H1 (cell line): ENCODE data around the gene MLPH. TPM values are rescaled to one million over a fixed set of nuclear protein-coding genes. Genes with fewer than 3 reads are reported as not detected.
A peak's percentile ranks its signal among the peaks of the same experiment; 100 is the strongest.

Experiments used
- CTCF ChIA-PET: fragments of 300-600 bp; sonication (Branson Sonifier 250); formaldehyde crosslinking; loops from one replicate; lab custom pipeline; 2021; ENCODE audit not compliant: partially characterized antibody; lab: Charles Lee
- POLR2A ChIA-PET: fragments of 300-600 bp; sonication (Branson Sonifier 250); formaldehyde crosslinking; loops from one replicate; lab custom pipeline; 2021; ENCODE audit warnings: inconsistent platforms; ENCODE audit not compliant: partially characterized antibody; lab: Charles Lee
- DNase-seq, 2 experiments: peaks; one replicate each; pipeline versions ENCODE4 v3.0.0 to v3.0.0-alpha.2; 2010 to 2022; ENCODE audit warnings: low spot score in 2 of 2, low read depth in 1 of 2, mixed read lengths in 1 of 2
- FAIRE-seq: peaks from 2 replicates; lab custom pipeline; 2011; peaks lifted over from hg19 to GRCh38; lab: Jason Lieb, UNC
- H2AFZ ChIP-seq: 2 replicates; pipeline ENCODE4 v1.8.1; 2012; ENCODE audit warnings: low read length, inconsistent platforms
- H2AK5ac ChIP-seq: 2 replicates; pipeline ENCODE4 v1.6.1; 2013; ENCODE audit warnings: low read depth, low read length
- H2BK120ac ChIP-seq: replicated peaks from 2 replicates; pipeline ENCODE3; 2013; ENCODE audit warnings: low read depth, low read length, inconsistent platforms
- H2BK12ac ChIP-seq: 2 replicates; pipeline ENCODE4 v1.6.1; 2013; ENCODE audit warnings: low read depth, low read length
- H2BK15ac ChIP-seq: 2 replicates; pipeline ENCODE4 v1.6.1; 2013; ENCODE audit warnings: low read length
- H2BK20ac ChIP-seq: 2 replicates; pipeline ENCODE4 v1.6.1; 2013; ENCODE audit warnings: low read length
- H2BK5ac ChIP-seq: 2 replicates; pipeline ENCODE4 v1.6.1; 2013; ENCODE audit warnings: low read depth, low read length
- H3K14ac ChIP-seq: 2 replicates; pipeline ENCODE4 v1.6.1; 2013; ENCODE audit warnings: inconsistent platforms; ENCODE audit not compliant: insufficient read length
- H3K18ac ChIP-seq: 2 replicates; pipeline ENCODE4 v1.6.1; 2013; ENCODE audit warnings: low read length; ENCODE audit errors: extremely low read depth
- H3K23ac ChIP-seq: 2 replicates; pipeline ENCODE4 v1.6.1; 2013; ENCODE audit warnings: inconsistent platforms; ENCODE audit not compliant: insufficient read length
- H3K23me2 ChIP-seq: 2 replicates; pipeline ENCODE4 v1.6.1; 2013; ENCODE audit warnings: low read depth, low read length
- H3K27ac ChIP-seq: 2 replicates; pipeline ENCODE4 v1.6.1; 2011; ENCODE audit warnings: low read depth, low read length, inconsistent platforms
- H3K27me3 ChIP-seq, 4 experiments: replicated peaks in 1 of 4; 1 replicate in 1 of 4; 2 replicates in 3 of 4; pipeline versions ENCODE4 v1.6.1 to v1.8.1; 2011 to 2013; ENCODE audit warnings: low read length in 3 of 4, mild to moderate bottlenecking in 3 of 4, inconsistent platforms in 2 of 4, mixed read lengths in 2 of 4, moderate library complexity in 1 of 4; ENCODE audit not compliant: control insufficient read depth in 3 of 4, insufficient read depth in 3 of 4; ENCODE audit errors: extremely low read depth in 1 of 4
- H3K36me3 ChIP-seq, 4 experiments: 2 replicates each; pipeline versions ENCODE4 v1.6.1 to v1.8.1; 2011 to 2013; ENCODE audit warnings: mild to moderate bottlenecking in 4 of 4, low read length in 3 of 4, moderate library complexity in 2 of 4, control low read depth in 1 of 4, inconsistent platforms in 1 of 4; ENCODE audit not compliant: insufficient read depth in 4 of 4, control insufficient read depth in 2 of 4
- H3K4ac ChIP-seq: replicated peaks from 2 replicates; pipeline ENCODE3; 2013; ENCODE audit warnings: low read length, low read depth, mixed read lengths, inconsistent platforms; ENCODE audit not compliant: insufficient read length
- H3K4me1 ChIP-seq, 4 experiments: replicated peaks in 1 of 4; 1 replicate in 1 of 4; 2 replicates in 3 of 4; pipeline versions ENCODE4 v1.6.1 to v1.8.1; 2011 to 2013; ENCODE audit warnings: low read length in 3 of 4, inconsistent platforms in 2 of 4, mixed read lengths in 1 of 4; ENCODE audit not compliant: insufficient read depth in 4 of 4, control insufficient read depth in 3 of 4
- H3K4me2 ChIP-seq, 2 experiments: 2 replicates each; pipeline versions ENCODE4 v1.6.1 to v1.8.1; 2011 to 2013; ENCODE audit warnings: low read depth in 2 of 2, low read length in 2 of 2, control low read depth in 1 of 2, inconsistent platforms in 1 of 2, mild to moderate bottlenecking in 1 of 2; ENCODE audit not compliant: insufficient read depth in 1 of 2
- H3K4me3 ChIP-seq, 4 experiments: fragments of 200-600, 300-600 bp in 1 of 4; sonication (generic), shearing (Covaris generic), sonication (Bioruptor Twin) in 1 of 4; 2 replicates each; pipeline versions ENCODE4 v1.5.1 to v1.8.1; 2011 to 2016; ENCODE audit warnings: low read length in 4 of 4, low read depth in 3 of 4, control low read depth in 2 of 4, inconsistent platforms in 2 of 4, mild to moderate bottlenecking in 2 of 4, mixed read lengths in 1 of 4, moderate library complexity in 1 of 4; ENCODE audit not compliant: insufficient read depth in 2 of 4; ENCODE audit errors: extremely low read depth in 1 of 4
- H3K56ac ChIP-seq: replicated peaks from 2 replicates; pipeline ENCODE3; 2013; ENCODE audit warnings: low read depth, mild to moderate bottlenecking, mixed read lengths, low read length, inconsistent platforms; ENCODE audit not compliant: insufficient read length
- H3K79me1 ChIP-seq: 2 replicates; pipeline ENCODE4 v1.6.1; 2013; ENCODE audit warnings: low read depth, low read length, control low read depth
- H3K79me2 ChIP-seq, 2 experiments: 2 replicates each; pipeline versions ENCODE4 v1.6.1 to v1.8.1; 2012 to 2013; ENCODE audit warnings: low read length in 2 of 2, mild to moderate bottlenecking in 2 of 2, inconsistent platforms in 1 of 2; ENCODE audit not compliant: insufficient read depth in 2 of 2, control insufficient read depth in 1 of 2
- H3K9ac ChIP-seq, 4 experiments: replicated peaks in 1 of 4; 1 replicate in 1 of 4; 2 replicates in 3 of 4; pipeline versions ENCODE4 v1.6.1 to v1.8.1; 2011 to 2013; ENCODE audit warnings: low read depth in 3 of 4, low read length in 3 of 4, control low read depth in 2 of 4, mild to moderate bottlenecking in 2 of 4, moderate library complexity in 2 of 4, inconsistent platforms in 1 of 4; ENCODE audit errors: extremely low read depth in 1 of 4
- H3K9me3 ChIP-seq, 2 experiments: 2 replicates each; pipeline versions ENCODE4 v1.6.1 to v1.8.1; 2012 to 2013; ENCODE audit warnings: mild to moderate bottlenecking in 2 of 2, moderate library complexity in 2 of 2, control low read depth in 1 of 2, inconsistent platforms in 1 of 2, low read depth in 1 of 2, low read length in 1 of 2, mixed read lengths in 1 of 2; ENCODE audit not compliant: insufficient read depth in 2 of 2
- H4K20me1 ChIP-seq, 2 experiments: replicated peaks in 1 of 2; 2 replicates each; pipeline versions ENCODE3 to v1.8.1; 2011 to 2013; ENCODE audit warnings: inconsistent platforms in 2 of 2, low read length in 2 of 2, mild to moderate bottlenecking in 1 of 2; ENCODE audit not compliant: insufficient read depth in 2 of 2, control insufficient read depth in 1 of 2
- H4K5ac ChIP-seq: 2 replicates; pipeline ENCODE4 v1.6.1; 2013; ENCODE audit warnings: low read length, low read depth, mixed read lengths, inconsistent platforms; ENCODE audit not compliant: insufficient read length
- H4K8ac ChIP-seq: 2 replicates; pipeline ENCODE4 v1.8.0; 2013; ENCODE audit warnings: mild to moderate bottlenecking, moderate library complexity, low read length, inconsistent platforms; ENCODE audit not compliant: insufficient read depth; ENCODE audit errors: extremely low read depth
- H4K91ac ChIP-seq: replicated peaks from 2 replicates; pipeline ENCODE3; 2013; ENCODE audit warnings: low read length, mixed read lengths, inconsistent platforms; ENCODE audit not compliant: insufficient read length
- CTBP2 ChIP-seq: IDR thresholded peaks from 2 replicates; pipeline ENCODE4 v1.7.0; 2011; ENCODE audit warnings: borderline replicate concordance, mild to moderate bottlenecking, moderate library complexity, mixed read lengths, low read length; ENCODE audit not compliant: insufficient read depth, insufficient read length
- JUND ChIP-seq: IDR thresholded peaks from 2 replicates; pipeline ENCODE4 v1.6.1; 2011; ENCODE audit warnings: mild to moderate bottlenecking, improper control_type of control experiment, low read length
- KDM5A ChIP-seq: fragments of 200-600 bp; IDR thresholded peaks from 2 replicates; pipeline ENCODE4 v1.7.1; 2012; ENCODE audit warnings: mild to moderate bottlenecking, low read length, inconsistent platforms, mixed read lengths
- PHF8 ChIP-seq: fragments of 200-600 bp; sonication (generic); conservative IDR thresholded peaks from 2 replicates; pipeline ENCODE4 v1.7.1; 2012; ENCODE audit warnings: low read depth, mild to moderate bottlenecking, inconsistent platforms, low read length, moderate library complexity
- POLR2AphosphoS5 ChIP-seq: IDR thresholded peaks from 2 replicates; pipeline ENCODE4 v1.6.1; 2011; ENCODE audit warnings: low read depth, low read length
- SP4 ChIP-seq: IDR thresholded peaks from 2 replicates; pipeline ENCODE4 v1.6.1; 2012; ENCODE audit warnings: low read length, inconsistent platforms
- TAF1 ChIP-seq: IDR thresholded peaks from 2 replicates; pipeline ENCODE4 v1.6.1; 2011; ENCODE audit warnings: mild to moderate bottlenecking, low read depth, low read length
- TEAD4 ChIP-seq: IDR thresholded peaks from 2 replicates; pipeline ENCODE4 v1.6.1; 2012; ENCODE audit warnings: low read depth, low read length, inconsistent platforms, mixed read lengths
- WGBS, 2 experiments: shearing (Covaris generic) in 1 of 2; methylation state at CpG; one replicate each; pipeline versions ENCODE4 v1.1.6 to v1.1.7; 2013 to 2015; ENCODE audit warnings: low lambda C conversion rate in 2 of 2, mixed read lengths in 2 of 2, inconsistent platforms in 1 of 2, low coverage in 1 of 2, missing lambda C conversion rate in 1 of 2; ENCODE audit not compliant: insufficient replicate concordance in 2 of 2, insufficient coverage in 1 of 2, insufficient read length in 1 of 2; ENCODE audit errors: extremely low coverage in 1 of 2, missing lambda C conversion rate in 1 of 2; 5-methylcytosine and 5-hydroxymethylcytosine counted together
- polyA plus RNA-seq, 7 experiments: library from polyadenylated mRNA; depleted of rRNA in 3 of 7; stranded (reverse) in 5 of 7; unstranded in 2 of 7; fragments of >200 nt in 5 of 7; fragments of 200-250 nt in 2 of 7; gene quantifications; 1 replicate in 5 of 7; 2 replicates in 1 of 7; 4 replicates in 1 of 7; pipeline versions ENCODE4 v1.2.1 to v1.2.3, GENCODE V29; 2011 to 2013; ENCODE audit warnings: missing spikeins in 2 of 7, mixed read lengths in 2 of 7
- total RNA-seq: library from RNA; stranded (reverse); fragmentation: NEBNext Ultra II Directional; extraction: Animal tissue kit (Norgen Biotek cat#: 25700); gene quantifications from 2 replicates; pipeline ENCODE4 v1.2.1, GENCODE V29; 2021

Gene MLPH
- total and polyA plus RNA-seq, 2 of the 8 experiments (the other 6 are each of a cell fraction or from before 2014, with no cell fraction given) = 12.7 to 17.0 TPM

- H3K4me3 ChIP-seq = no peak overlapping the region
- H3K23me2 ChIP-seq = no peaks in the 10 kb centered on the region
- no peak overlapping the region for H3K14ac ChIP-seq
- WGBS, 2 experiments = 79% methylated on average over 13 of the region's 13 CpGs; no CpG with 5 or more reads in 1 of the 2 experiments
- no peaks in the 10 kb centered on the region for H3K27me3 ChIP-seq
- H3K4me1 ChIP-seq = peaks cover 12 to 47% (median 29%) of the 10 kb centered on the region in 4 experiments
- peak overlapping the region; percentile 36; the same call in 1 of the 2 replicates for H2BK5ac ChIP-seq
- H3K79me2 ChIP-seq = no peaks in the 10 kb centered on the region; a peak in 1 of 4 replicates
- no peak overlapping the region for H4K5ac ChIP-seq
- TF ChIP-seq POLR2AphosphoS5 (no peak), TEAD4 (no peak), SP4 (no peak), CTBP2 (no peak), KDM5A (no peak), PHF8 (no peak), JUND (no peak), TAF1 (no peak)
- H3K4me2 ChIP-seq = no peak overlapping the region
- H3K9ac ChIP-seq = no peak overlapping the region
- H4K20me1 ChIP-seq = no peaks in the 10 kb centered on the region
- DNase-seq (no peak), FAIRE-seq (no peak)
- CTCF ChIA-PET = interaction anchor here (1.0 to 1.3 kb wide), 3 partner anchors 15 to 27 kb away, joined by 3 to 4 read pairs (median 3); no protein-coding TSS in a partner anchor
- H2BK20ac ChIP-seq = peak overlapping the region; percentile 98
- 0 out of 2 replicates have a peak overlapping the region, but pooled peaks have one; percentile 76 for H2BK15ac ChIP-seq
- H3K23ac ChIP-seq = no peak overlapping the region
- H3K36me3 ChIP-seq = no peaks in the 10 kb centered on the region
- peak overlapping the region; percentile 76 for H3K4ac ChIP-seq
- H2BK12ac ChIP-seq = peak overlapping the region; percentile 92; the same call in 1 of the 2 replicates
- no peak overlapping the region for H3K56ac ChIP-seq
- H3K27ac ChIP-seq = no peak overlapping the region
- peak overlapping the region; percentile 71; the same call in 1 of the 2 replicates for H2AK5ac ChIP-seq
- POLR2A ChIA-PET = interaction anchor here (0.7 to 7.5 kb wide), 6 partner anchors 11 to 82 kb away, joined by 3 to 51 read pairs (median 3); no protein-coding TSS in a partner anchor
- peak overlapping the region; percentile 94 for H4K91ac ChIP-seq
- H3K9me3 ChIP-seq = no peaks in the 10 kb centered on the region
- no peaks in the 10 kb centered on the region for H3K79me1 ChIP-seq
- H4K8ac ChIP-seq = no peak overlapping the region
- no peak overlapping the region for H2AFZ ChIP-seq
- H3K18ac ChIP-seq = peak overlapping the region; percentile 86
- peak overlapping the region; percentile 48 for H2BK120ac ChIP-seq
Measured at GRCh38 chr2:237596520-237597195, 109.6 kb downstream of the MLPH start.
